Progenitor cell of endocrine pancreas (in vitro differentiated cells): Measurements from ENCODE around the gene VDAC2. TPM values are rescaled to one million over a fixed set of nuclear protein-coding genes. Genes with fewer than 3 reads are reported as not detected.

Experiments used
- DNase-seq: peaks from one replicate; pipeline ENCODE4 v3.0.0; 2021; ENCODE audit warnings: low spot score; ENCODE audit not compliant: unreplicated experiment
- H3K27ac Mint-ChIP-seq: 2 replicates; pipeline ENCODE4 v1.8.0; 2021; ENCODE audit warnings: mild to moderate bottlenecking, moderate library complexity, mixed read lengths
- H3K27me3 Mint-ChIP-seq: 2 replicates; pipeline ENCODE4 v1.8.0; 2021; ENCODE audit warnings: mixed read lengths
- H3K36me3 Mint-ChIP-seq: 2 replicates; pipeline ENCODE4 v1.8.0; 2022; ENCODE audit warnings: mixed read lengths; ENCODE audit not compliant: insufficient read depth
- H3K4me1 Mint-ChIP-seq: 2 replicates; pipeline ENCODE4 v1.8.0; 2021; ENCODE audit warnings: low read depth, mixed read lengths
- H3K4me3 Mint-ChIP-seq: 2 replicates; pipeline ENCODE4 v1.8.0; 2021; ENCODE audit warnings: low read depth, mild to moderate bottlenecking, moderate library complexity, mixed read lengths
- H3K9me3 Mint-ChIP-seq: 2 replicates; pipeline ENCODE4 v1.8.0; 2021; ENCODE audit warnings: low read depth, mixed read lengths
- total RNA-seq: library from RNA; stranded (reverse); gene quantifications from 2 replicates; pipeline ENCODE4 v1.2.1, GENCODE V29; 2021
- TF ChIP-seq, protein P1 (sequence below): fragments of 200-600 bp; sonication (generic); IDR thresholded peaks from one replicate; pipeline ENCODE4 v1.5.0; 2021; ENCODE audit warnings: antibody characterized with exemption, mild to moderate bottlenecking; ENCODE audit not compliant: unreplicated experiment

VDAC2 gene
- total RNA-seq, 1 donor from 2014 or later = 142 TPM

DNA sequence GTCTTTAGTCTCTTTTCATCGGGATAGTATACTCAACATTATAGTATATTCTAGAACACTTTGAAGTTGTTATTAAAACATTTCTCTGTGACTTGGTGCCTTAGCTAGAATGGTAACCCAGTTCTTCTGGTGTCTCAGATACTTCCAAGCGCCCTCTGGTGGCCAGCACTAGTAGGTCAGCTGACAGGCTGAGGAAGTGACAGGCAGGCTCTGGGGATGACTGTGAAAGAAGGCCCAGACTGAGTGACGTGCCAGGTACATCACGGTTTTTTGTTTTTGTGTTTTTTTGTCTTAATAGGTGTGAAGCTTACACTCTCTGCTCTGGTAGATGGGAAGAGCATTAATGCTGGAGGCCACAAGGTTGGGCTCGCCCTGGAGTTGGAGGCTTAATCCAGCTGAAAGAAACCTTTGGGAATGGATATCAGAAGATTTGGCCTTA, 20.0 kb downstream of the VDAC2 start:
- Mint-ChIP-seq H3K27ac (peak overlapping the region; percentile 60), H3K4me3 (no peak overlapping the region), H3K27me3 (no peaks in the 10 kb centered on the region), H3K9me3 (no peaks in the 10 kb centered on the region), H3K4me1 (peaks cover 17% of the 10 kb centered on the region), H3K36me3 (peaks cover 28% of the 10 kb centered on the region)
- TF ChIP-seq, protein P1, sequence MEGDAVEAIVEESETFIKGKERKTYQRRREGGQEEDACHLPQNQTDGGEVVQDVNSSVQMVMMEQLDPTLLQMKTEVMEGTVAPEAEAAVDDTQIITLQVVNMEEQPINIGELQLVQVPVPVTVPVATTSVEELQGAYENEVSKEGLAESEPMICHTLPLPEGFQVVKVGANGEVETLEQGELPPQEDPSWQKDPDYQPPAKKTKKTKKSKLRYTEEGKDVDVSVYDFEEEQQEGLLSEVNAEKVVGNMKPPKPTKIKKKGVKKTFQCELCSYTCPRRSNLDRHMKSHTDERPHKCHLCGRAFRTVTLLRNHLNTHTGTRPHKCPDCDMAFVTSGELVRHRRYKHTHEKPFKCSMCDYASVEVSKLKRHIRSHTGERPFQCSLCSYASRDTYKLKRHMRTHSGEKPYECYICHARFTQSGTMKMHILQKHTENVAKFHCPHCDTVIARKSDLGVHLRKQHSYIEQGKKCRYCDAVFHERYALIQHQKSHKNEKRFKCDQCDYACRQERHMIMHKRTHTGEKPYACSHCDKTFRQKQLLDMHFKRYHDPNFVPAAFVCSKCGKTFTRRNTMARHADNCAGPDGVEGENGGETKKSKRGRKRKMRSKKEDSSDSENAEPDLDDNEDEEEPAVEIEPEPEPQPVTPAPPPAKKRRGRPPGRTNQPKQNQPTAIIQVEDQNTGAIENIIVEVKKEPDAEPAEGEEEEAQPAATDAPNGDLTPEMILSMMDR = peak; percentile 93
- DNase-seq = peak; percentile 74

DNA sequence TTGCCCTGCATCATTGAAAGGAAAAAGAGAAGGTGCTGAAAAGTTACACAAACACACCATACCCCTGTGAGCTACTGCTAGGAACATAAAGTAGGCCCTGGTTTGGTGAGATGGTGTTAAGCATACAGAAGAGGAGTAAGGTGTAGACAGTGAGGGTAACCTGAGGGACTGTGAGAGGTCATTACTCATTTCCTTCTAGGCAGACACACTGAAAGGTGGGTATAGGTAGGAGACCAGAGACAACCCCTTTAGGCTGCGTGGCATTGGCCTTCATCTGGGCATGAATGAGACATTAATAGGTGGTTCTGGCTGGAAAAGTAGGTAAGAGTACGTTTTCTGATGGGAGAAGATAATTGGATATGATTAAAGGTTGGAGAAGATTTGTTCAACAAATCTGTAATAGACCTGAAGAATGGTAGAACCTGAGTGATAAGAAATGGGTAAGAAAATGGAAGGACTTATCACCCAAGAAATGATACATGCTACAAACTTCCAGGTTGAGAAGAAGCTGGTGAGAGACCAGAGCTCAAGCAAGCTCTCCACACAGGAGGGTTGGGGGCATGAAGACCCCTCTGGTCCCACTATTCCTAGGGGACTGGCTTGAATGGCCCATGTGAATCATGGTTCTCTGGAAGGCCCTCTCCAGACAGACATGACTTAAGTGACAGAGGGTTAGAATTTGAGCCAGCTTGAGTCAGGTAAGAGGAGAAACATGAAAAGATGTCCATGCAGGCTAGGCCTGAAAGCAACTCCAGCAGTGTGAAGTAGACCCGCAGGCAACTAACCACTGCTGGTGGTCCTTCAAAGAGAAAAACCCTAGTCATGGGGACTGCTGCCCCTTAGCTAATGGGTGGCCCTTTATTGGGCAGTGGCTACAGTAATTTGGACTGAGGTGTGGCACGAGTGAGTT, 21.3 kb downstream of the VDAC2 start:
- Mint-ChIP-seq H3K27ac (peak overlapping the region; percentile 13), H3K36me3 (peaks cover 26% of the 10 kb centered on the region), H3K4me1 (peaks cover 9% of the 10 kb centered on the region), H3K9me3 (no peaks in the 10 kb centered on the region), H3K4me3 (no peak overlapping the region), H3K27me3 (peaks cover 2% of the 10 kb centered on the region)
- DNase-seq = no peak
- TF ChIP-seq, protein P1 = no peak

DNA sequence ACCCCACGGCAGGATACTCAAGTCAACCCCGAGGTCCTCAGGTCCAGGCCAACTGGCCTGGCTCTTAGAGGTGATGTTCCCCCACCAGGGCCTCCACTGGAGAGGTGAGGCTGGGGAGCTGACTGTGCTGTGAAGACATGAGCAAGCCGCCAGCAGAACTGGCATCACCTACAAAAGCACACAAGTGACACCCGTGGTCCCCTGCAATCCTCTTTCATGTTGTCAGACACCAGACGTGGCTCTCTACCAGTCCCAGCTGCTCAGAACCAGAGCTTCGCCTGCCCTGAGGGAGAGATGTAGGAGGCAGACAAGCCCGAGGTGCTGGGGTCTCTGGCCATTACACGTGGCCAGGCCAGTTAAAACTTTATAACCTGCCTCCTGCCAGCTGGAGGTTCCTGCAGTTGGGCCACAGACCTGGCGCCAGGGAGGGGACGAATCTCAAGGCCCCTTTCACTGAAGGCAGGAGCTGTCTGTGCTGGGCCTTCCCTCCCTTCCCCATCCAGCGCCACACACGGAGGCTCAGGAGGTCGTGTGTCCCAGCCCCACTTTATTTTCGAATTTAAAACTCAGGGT, 22.9 kb downstream of the VDAC2 start:
- peaks cover 6% of the 10 kb centered on the region for H3K4me1 Mint-ChIP-seq
- TF ChIP-seq, protein P1 = no peak
- H3K27ac Mint-ChIP-seq = peak overlapping the region; percentile 45
- peak overlapping the region; percentile 68 for H3K4me3 Mint-ChIP-seq
- no peaks in the 10 kb centered on the region for H3K9me3 Mint-ChIP-seq
- H3K27me3 Mint-ChIP-seq = peaks cover 2% of the 10 kb centered on the region
- H3K36me3 Mint-ChIP-seq = peaks cover 23% of the 10 kb centered on the region
- DNase-seq = no peak

DNA sequence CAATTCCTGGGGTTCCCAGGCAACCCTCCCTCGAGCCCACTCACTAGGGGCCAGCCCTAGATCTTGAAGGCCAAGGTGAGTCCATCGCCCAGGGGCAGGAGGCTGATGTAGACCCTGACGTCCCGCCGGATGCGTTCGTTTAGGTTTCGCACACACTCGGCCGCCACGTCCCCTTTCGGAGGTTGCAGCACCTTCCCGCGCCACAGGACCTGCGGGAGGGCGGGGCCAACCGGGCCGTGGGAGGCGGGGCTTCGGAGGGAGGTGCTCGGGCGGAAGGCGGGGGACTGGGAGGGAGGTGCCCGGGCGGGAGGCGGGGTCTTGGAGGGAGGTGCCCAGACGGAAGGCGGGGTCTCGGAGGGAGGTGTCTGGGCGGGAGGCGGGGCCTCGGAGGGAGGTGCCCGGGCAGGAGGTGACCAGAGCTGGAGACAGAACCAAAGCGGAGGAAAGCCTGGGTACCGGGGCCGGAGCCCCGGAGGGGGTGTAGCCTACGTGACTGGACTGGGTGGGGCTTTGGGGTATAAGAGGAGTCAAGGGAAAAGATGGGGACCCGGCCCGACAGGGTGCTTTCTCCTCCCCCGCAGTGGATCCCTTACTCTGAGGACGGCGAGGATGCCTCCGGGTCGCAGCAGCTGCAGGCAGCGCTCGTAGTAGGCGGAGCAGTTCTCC, 23.6 kb downstream of the VDAC2 start:
- peaks cover 4% of the 10 kb centered on the region for H3K4me1 Mint-ChIP-seq
- peak overlapping the region; percentile 68 for H3K4me3 Mint-ChIP-seq
- no peaks in the 10 kb centered on the region for H3K9me3 Mint-ChIP-seq
- peaks cover 18% of the 10 kb centered on the region for H3K36me3 Mint-ChIP-seq
- peak overlapping the region; percentile 45 for H3K27ac Mint-ChIP-seq
- DNase-seq = peak; percentile 89
- peaks cover 5% of the 10 kb centered on the region for H3K27me3 Mint-ChIP-seq
- TF ChIP-seq, protein P1 = no peak
